Osteoblast (primary cell): Measurements from ENCODE around the gene AMOTL2. TPM values are rescaled to one million over a fixed set of nuclear protein-coding genes. Genes with fewer than 3 reads are reported as not detected.

Experiments used
- DNase-seq: peaks from one replicate; pipeline ENCODE4 v3.0.0; 2011; ENCODE audit warnings: low spot score, mixed read lengths; ENCODE audit not compliant: insufficient read length; ENCODE audit errors: missing footprints
- H2AFZ ChIP-seq: 2 replicates; pipeline ENCODE4 v1.6.0; 2011; ENCODE audit warnings: mild to moderate bottlenecking, low read length
- H3K27ac ChIP-seq: 2 replicates; pipeline ENCODE4 v1.5.1; 2011; ENCODE audit warnings: mild to moderate bottlenecking, low read depth, low read length, moderate library complexity
- H3K27me3 ChIP-seq: 2 replicates; pipeline ENCODE4 v1.6.0; 2012; ENCODE audit warnings: mild to moderate bottlenecking, control low read depth, inconsistent platforms, low read length, moderate library complexity; ENCODE audit not compliant: insufficient read depth
- H3K36me3 ChIP-seq: 2 replicates; pipeline ENCODE4 v1.5.1; 2011; ENCODE audit warnings: mild to moderate bottlenecking, low read length, control low read depth, moderate library complexity; ENCODE audit not compliant: insufficient read depth
- H3K4me1 ChIP-seq: 2 replicates; pipeline ENCODE4 v1.5.1; 2011; ENCODE audit warnings: mild to moderate bottlenecking, low read length, control low read depth, moderate library complexity; ENCODE audit not compliant: insufficient read depth
- H3K4me2 ChIP-seq: 2 replicates; pipeline ENCODE4 v1.6.0; 2011; ENCODE audit warnings: mild to moderate bottlenecking, low read length; ENCODE audit not compliant: insufficient read depth
- H3K4me3 ChIP-seq: fragments of 200-600 bp; sonication (generic); 3 replicates; pipeline ENCODE4 v1.5.1; 2012; ENCODE audit warnings: mild to moderate bottlenecking, low read length, inconsistent platforms; ENCODE audit not compliant: insufficient read depth
- H3K79me2 ChIP-seq: 2 replicates; pipeline ENCODE4 v1.6.0; 2012; ENCODE audit warnings: mild to moderate bottlenecking, low read length, control low read depth, inconsistent platforms; ENCODE audit not compliant: insufficient read depth
- H3K9me3 ChIP-seq: 2 replicates; pipeline ENCODE4 v1.5.1; 2011; ENCODE audit warnings: low read depth, low read length, control low read depth
- H4K20me1 ChIP-seq: 2 replicates; pipeline ENCODE4 v1.6.0; 2012; ENCODE audit warnings: mild to moderate bottlenecking, low read length, control low read depth; ENCODE audit not compliant: insufficient read depth
- CTCF ChIP-seq: IDR thresholded peaks from 2 replicates; pipeline ENCODE4 v1.5.1; 2011; ENCODE audit warnings: mild to moderate bottlenecking, low read depth, low read length, moderate library complexity; ENCODE audit errors: extremely low read depth
- total RNA-seq: library from RNA; depleted of rRNA; stranded (reverse); fragments of >200 nt; gene quantifications from 2 replicates; pipeline ENCODE4 v1.2.3, GENCODE V29; 2012

Gene AMOTL2
- total RNA-seq, 1 donor = 300 TPM

GRCh38 chr3:134312072-134312872 is 62.0 kb downstream of the AMOTL2 start:
- Histone ChIP-seq H3K79me2 (no peaks in the 10 kb centered on the region), H4K20me1 (no peaks in the 10 kb centered on the region), H3K27me3 (no peaks in the 10 kb centered on the region), H3K9me3 (no peaks in the 10 kb centered on the region), H2AFZ (no peak overlapping the region), H3K4me2 (no peak overlapping the region), H3K27ac (peak overlapping the region; percentile 61), H3K36me3 (no peaks in the 10 kb centered on the region), H3K4me3 (no peak overlapping the region), H3K4me1 (peaks cover 83% of the 10 kb centered on the region)
- peak; percentile 82 for DNase-seq
- TF ChIP-seq CTCF = no peak

- peaks cover 77% of the 10 kb centered on the region for H3K4me1 ChIP-seq
- H2AFZ ChIP-seq = no peak overlapping the region
- H3K27ac ChIP-seq = peak overlapping the region; percentile 61
Measured at GRCh38 chr3:134311693-134312071, 62.6 kb downstream of the AMOTL2 start.

GRCh38 chr3:134311265-134311664 is 63.0 kb downstream of the AMOTL2 start:
- Histone ChIP-seq H3K36me3 (no peaks in the 10 kb centered on the region), H3K4me1 (peaks cover 73% of the 10 kb centered on the region), H3K27me3 (no peaks in the 10 kb centered on the region)

More at GRCh38 chr3:134311693-134312071, 62.6 kb downstream of the AMOTL2 start:
- Histone ChIP-seq H3K9me3 (no peaks in the 10 kb centered on the region), H3K27me3 (no peaks in the 10 kb centered on the region), H3K4me2 (no peak overlapping the region), H3K79me2 (no peaks in the 10 kb centered on the region), H3K4me3 (no peak overlapping the region), H4K20me1 (no peaks in the 10 kb centered on the region), H3K36me3 (no peaks in the 10 kb centered on the region)
- no peak for DNase-seq
- no peak for TF ChIP-seq CTCF

More at GRCh38 chr3:134311265-134311664, 63.0 kb downstream of the AMOTL2 start:
- Histone ChIP-seq H3K27ac (peak overlapping the region; percentile 61), H3K4me2 (no peak overlapping the region), H3K79me2 (no peaks in the 10 kb centered on the region), H2AFZ (no peak overlapping the region), H3K4me3 (no peak overlapping the region), H4K20me1 (no peaks in the 10 kb centered on the region), H3K9me3 (no peaks in the 10 kb centered on the region)
- no peak for TF ChIP-seq CTCF
- DNase-seq = peak; percentile 90
